Ishikawa (cell line): ENCODE results near the gene PODN.

Source experiments
- EP300 ChIP-seq: IDR thresholded peaks from 2 replicates; pipeline ENCODE4 v1.6.1; 2012; ENCODE audit warnings: borderline replicate concordance
- RAD21 ChIP-seq: IDR thresholded peaks from 2 replicates; pipeline ENCODE4 v1.6.1; 2012; ENCODE audit warnings: low read depth
- TEAD4 ChIP-seq: IDR thresholded peaks from 2 replicates; pipeline ENCODE4 v1.6.1; 2012

GRCh38 chr1:53068314-53069099 lies 6.5 kb downstream of the PODN start:
- TF ChIP-seq RAD21 (no peak), EP300 (no peak), TEAD4 (no peak)
